Right lobe of liver (tissue), 6 donors: ENCODE results near the gene MAPK8. TPM values are rescaled to one million over a fixed set of nuclear protein-coding genes. Genes with fewer than 3 reads are reported as not detected.

ENCODE experiments used
- ATAC-seq, 4 donors: fragments of 200-7000 bp; cut with Tn5 transposase; one replicate each; pipeline ENCODE4 v1.9.1; 2020; ENCODE audit warnings: mild to moderate bottlenecking in 4 of 4, moderate library complexity in 4 of 4
- DNase-seq, 3 donors: peaks; one replicate each; pipeline ENCODE4 v3.0.0-alpha.2; 2020
- H3K27ac ChIP-seq, 3 donors: fragments of 200-600 bp; one replicate each; pipeline ENCODE4 v1.8.0; 2022
- H3K27me3 ChIP-seq, 2 donors: fragments of 200-600 bp; one replicate each; pipeline ENCODE4 v1.8.0; 2022
- H3K36me3 ChIP-seq, 4 donors: fragments of 200-600 bp; sonication (generic) in 1 of 4; one replicate each; pipeline versions ENCODE4 v1.5.1 to v1.8.0; 2017 to 2022; ENCODE audit warnings: control low read depth in 1 of 4
- H3K4me1 ChIP-seq, 4 donors: fragments of 200-600 bp; sonication (generic) in 1 of 4; one replicate each; pipeline versions ENCODE4 v1.5.1 to v1.8.0; 2017 to 2022; ENCODE audit warnings: control low read depth in 1 of 4
- H3K4me3 ChIP-seq, 3 donors: fragments of 200-600 bp; one replicate each; pipeline ENCODE4 v1.8.0; 2022
- H3K9me3 ChIP-seq, 4 donors: fragments of 200-600 bp; sonication (generic) in 1 of 4; one replicate each; pipeline versions ENCODE4 v1.5.1 to v1.8.0; 2017 to 2022; ENCODE audit warnings: control low read depth in 1 of 4
- POLR2A ChIP-seq: fragments of 450-650 bp; IDR thresholded peaks from one replicate; pipeline ENCODE4 v1.6.1; 2017; ENCODE audit warnings: antibody characterized with exemption, mild to moderate bottlenecking
- whole genome bisulfite sequencing: methylation state at CpG from one replicate; pipeline ENCODE4 v1.1.6; 2018; ENCODE audit warnings: low coverage, low lambda C conversion rate; ENCODE audit not compliant: insufficient coverage; ENCODE audit errors: missing lambda C conversion rate; 5-methylcytosine and 5-hydroxymethylcytosine counted together
- intact Hi-C, 2 donors: fragments of 100-400 bp; cut with DNase I; formaldehyde crosslinking; loops; one replicate each; pipeline versions ENCODE4 v1.11.2 to v1.14.1; 2022
- total RNA-seq, 6 experiments: library from RNA; depleted of rRNA in 2 of 6; stranded (reverse); fragments of >200 nt in 2 of 6; fragmentation: NEBNext Ultra II Directional in 3 of 6; extraction: Animal tissue kit (Norgen Biotek cat#: 25700) in 3 of 6; gene quantifications; one replicate each; pipeline versions ENCODE4 v1.1.0 to v1.2.4, GENCODE V29; 2016 to 2023
- TF ChIP-seq, protein P1 (sequence below), 4 donors: fragments of 200-600 bp in 3 of 4; fragments of 450-650 bp in 1 of 4; IDR thresholded peaks; one replicate each; pipeline versions ENCODE4 v1.5.1 to v1.8.0; 2016 to 2022; ENCODE audit warnings: antibody characterized with exemption in 4 of 4, mild to moderate bottlenecking in 2 of 4
- donor health status: DM: no; HTN: yes; CAD: no.
- donor health status: DM: no; HTN: no; CAD: no.
- donor health status: DM: no; HTN: no; CAD: no.
- donor health status: DM: no; HTN: yes; CAD: no.
- donor health status: DM: no; HTN: yes; CAD: no.

The MAPK8 gene
- total RNA-seq, 6 experiments from 2014 or later, result 19.1 to 31.6 (median 27.6) TPM

DNA sequence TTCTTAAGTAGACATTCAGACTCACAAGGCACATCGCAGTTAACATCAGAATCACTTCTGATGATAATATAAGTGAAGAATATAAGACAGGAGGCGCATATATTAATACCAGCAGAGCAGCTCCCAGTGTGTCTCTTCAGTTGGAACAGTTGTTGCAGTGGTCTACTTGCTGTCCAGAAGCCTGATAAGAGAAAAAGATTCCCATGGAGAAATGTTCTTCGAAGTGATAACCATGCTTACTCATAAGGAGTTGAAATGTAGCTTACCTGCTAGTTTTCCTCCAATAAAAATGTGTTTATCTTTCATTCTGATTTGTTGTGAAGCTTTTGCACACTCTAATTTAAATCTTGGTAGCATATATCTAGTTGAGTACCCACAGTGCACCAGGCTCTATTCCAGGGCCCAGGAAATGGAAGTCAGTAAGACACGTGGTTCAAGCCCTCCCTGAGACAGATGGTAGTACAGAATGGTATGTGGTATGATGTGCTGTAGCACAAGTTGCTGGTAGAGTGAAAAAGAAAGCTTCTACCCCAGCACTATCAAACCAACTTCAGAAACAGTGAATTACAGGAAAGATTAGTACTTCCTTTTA, 124.0 kb downstream of the MAPK8 start:
- intact Hi-C loops, result no loop called here
- no peak for TF ChIP-seq POLR2A
- TF ChIP-seq, protein P1, sequence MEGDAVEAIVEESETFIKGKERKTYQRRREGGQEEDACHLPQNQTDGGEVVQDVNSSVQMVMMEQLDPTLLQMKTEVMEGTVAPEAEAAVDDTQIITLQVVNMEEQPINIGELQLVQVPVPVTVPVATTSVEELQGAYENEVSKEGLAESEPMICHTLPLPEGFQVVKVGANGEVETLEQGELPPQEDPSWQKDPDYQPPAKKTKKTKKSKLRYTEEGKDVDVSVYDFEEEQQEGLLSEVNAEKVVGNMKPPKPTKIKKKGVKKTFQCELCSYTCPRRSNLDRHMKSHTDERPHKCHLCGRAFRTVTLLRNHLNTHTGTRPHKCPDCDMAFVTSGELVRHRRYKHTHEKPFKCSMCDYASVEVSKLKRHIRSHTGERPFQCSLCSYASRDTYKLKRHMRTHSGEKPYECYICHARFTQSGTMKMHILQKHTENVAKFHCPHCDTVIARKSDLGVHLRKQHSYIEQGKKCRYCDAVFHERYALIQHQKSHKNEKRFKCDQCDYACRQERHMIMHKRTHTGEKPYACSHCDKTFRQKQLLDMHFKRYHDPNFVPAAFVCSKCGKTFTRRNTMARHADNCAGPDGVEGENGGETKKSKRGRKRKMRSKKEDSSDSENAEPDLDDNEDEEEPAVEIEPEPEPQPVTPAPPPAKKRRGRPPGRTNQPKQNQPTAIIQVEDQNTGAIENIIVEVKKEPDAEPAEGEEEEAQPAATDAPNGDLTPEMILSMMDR (IDR thresholded peaks at IDR 0.05), result no peak

DNA sequence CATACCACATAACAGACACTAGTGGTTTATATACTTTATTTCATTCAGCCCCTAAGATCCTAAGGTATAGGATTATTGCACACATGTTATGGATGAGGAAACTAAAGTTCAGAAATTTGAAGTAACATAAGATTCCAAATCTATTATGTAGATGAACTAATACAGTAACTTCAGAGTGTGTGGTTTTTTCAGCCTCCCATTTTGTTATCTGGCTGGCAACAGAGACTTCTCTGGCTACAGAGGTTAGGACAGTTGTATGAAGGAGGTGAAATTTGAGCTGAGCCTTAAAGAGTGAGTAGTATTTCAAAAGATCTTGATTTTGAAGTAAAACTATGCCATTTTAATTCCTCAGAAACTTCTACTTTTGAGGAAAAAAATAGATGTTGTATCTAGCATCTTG, 125.4 kb downstream of the MAPK8 start:
- TF ChIP-seq, protein P1 (IDR thresholded peaks at IDR 0.05), result no peak
- TF ChIP-seq POLR2A, result no peak

More for the DNA sequence above, 124.0 kb downstream of the MAPK8 start:
- no peaks in the 10 kb centered on the region for H3K36me3 ChIP-seq
- H3K4me3 ChIP-seq, result no peak overlapping the region
- no peaks in the 10 kb centered on the region for H3K27me3 ChIP-seq
- H3K4me1 ChIP-seq, result no peaks in the 10 kb centered on the region
- DNase-seq (no peak), ATAC-seq (no peak)
- WGBS, result 88% methylated on average over 4 of the region's 4 CpGs
- H3K9me3 ChIP-seq, result no peaks in the 10 kb centered on the region
- no peak overlapping the region for H3K27ac ChIP-seq

DNA sequence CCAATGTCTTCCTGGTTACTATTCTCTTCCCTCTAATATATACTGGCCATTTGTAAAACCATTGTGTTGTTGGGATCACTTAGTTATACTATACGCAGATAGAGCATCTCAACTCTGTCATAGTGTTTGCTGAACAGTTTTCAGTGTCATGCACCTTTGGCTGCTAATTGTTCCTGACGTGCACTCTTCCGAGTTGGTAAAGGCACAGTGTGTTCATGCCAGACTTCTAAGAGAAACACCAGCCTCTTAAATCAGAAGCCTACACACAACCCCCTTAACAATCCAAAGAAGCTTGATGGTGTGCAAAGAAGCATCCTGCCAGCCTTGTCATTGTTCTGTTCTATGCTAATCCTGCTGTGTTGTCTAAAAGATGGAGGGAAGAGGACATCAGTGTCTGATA, 131.1 kb downstream of the MAPK8 start:
- ATAC-seq, result no peak
- no peak overlapping the region for H3K4me3 ChIP-seq
- no peak for DNase-seq
- 95% methylated on average over 3 of the region's 3 CpGs for WGBS
- H3K27ac ChIP-seq, result no peak overlapping the region
- intact Hi-C loops, result no loop called here
- TF ChIP-seq POLR2A, result no peak
- TF ChIP-seq, protein P1 (IDR thresholded peaks at IDR 0.05), result no peak
- H3K27me3 ChIP-seq, result no peaks in the 10 kb centered on the region
- peaks cover 0 to 2% (median 0%) of the 10 kb centered on the region in 4 donors for H3K4me1 ChIP-seq
- no peaks in the 10 kb centered on the region for H3K36me3 ChIP-seq
- H3K9me3 ChIP-seq, result no peaks in the 10 kb centered on the region

More for the DNA sequence above, 125.4 kb downstream of the MAPK8 start:
- intact Hi-C loops, result no loop called here
- ATAC-seq (no peak), DNase-seq (no peak)
- no peaks in the 10 kb centered on the region for H3K27me3 ChIP-seq
- no peaks in the 10 kb centered on the region for H3K9me3 ChIP-seq
- no peaks in the 10 kb centered on the region for H3K36me3 ChIP-seq
- no peak overlapping the region for H3K4me3 ChIP-seq
- no peak overlapping the region for H3K27ac ChIP-seq
- H3K4me1 ChIP-seq, result no peaks in the 10 kb centered on the region

DNA sequence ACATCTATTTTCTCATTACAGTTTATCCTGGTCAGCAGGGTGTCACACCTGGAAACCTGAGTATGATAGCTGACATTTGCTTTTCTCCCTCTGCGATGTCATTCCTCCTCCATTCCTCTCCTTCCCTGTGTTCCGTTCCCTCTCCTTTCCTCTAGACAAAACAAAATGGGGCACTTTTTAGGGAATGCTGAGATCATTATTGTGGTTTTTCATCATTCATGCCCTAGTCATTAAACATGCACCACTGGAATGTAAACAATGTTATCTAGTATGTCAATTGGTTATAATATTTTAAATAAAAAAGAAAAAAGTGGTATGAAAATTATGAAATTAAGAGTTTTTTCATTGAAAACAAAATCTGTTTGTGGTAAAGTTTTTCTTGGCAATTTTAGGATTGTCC, 132.6 kb downstream of the MAPK8 start:
- WGBS, result 83% methylated on average over 2 of the region's 2 CpGs
- Histone ChIP-seq H3K4me3 (no peak overlapping the region), H3K36me3 (no peaks in the 10 kb centered on the region), H3K27ac (no peak overlapping the region), H3K4me1 (peaks cover 0 to 2% (median 0%) of the 10 kb centered on the region in 4 donors), H3K27me3 (no peaks in the 10 kb centered on the region), H3K9me3 (no peaks in the 10 kb centered on the region)
- intact Hi-C loops, result no loop called here
- ATAC-seq (no peak), DNase-seq (no peak)
- no peak for TF ChIP-seq POLR2A
- TF ChIP-seq, protein P1 (IDR thresholded peaks at IDR 0.05), result no peak
